ENCODE data around the gene DDX31.

DDX31 gene

DNA sequence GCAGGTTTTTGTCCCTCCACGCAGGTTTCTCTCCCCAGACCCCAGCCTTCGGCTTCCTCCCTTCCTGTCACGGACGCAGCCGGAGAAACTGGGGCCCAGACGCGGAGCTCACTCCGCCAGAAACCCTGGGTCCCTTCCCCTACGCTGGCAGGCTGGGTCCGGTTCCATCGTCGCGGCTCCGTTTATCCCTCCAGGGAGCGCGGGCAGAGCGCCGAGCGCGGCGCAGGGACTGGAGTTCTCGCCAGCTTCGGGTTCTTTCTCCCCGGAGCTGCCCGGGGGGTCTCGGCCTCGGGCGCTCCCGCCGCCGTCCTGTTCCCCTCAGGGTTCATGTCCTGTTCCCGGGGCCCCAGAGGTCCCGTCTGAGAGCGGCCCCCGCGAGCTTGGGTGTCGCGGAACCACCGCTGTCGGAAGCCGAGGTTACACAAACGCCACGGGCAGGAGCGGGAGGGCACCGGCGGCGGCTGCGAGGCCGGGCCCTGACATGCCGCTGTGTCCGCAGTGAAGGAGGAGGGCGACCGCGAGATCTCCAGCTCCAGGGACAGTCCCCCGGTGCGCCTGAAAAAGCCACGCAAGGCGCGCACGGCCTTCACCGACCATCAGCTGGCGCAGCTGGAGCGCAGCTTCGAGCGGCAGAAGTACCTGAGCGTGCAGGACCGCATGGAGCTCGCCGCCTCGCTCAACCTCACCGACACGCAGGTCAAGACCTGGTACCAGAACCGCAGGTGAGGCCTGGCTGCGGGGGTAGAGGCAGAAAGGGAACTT lies 82.8 kb downstream of the DDX31 start:
- H3K36me3 ChIP-seq (ENCODE audit: control insufficient read depth, insufficient read depth, low read length, severe bottlenecking) = no peaks in the 10 kb centered on the region
- no peaks in the 10 kb centered on the region for H3K9me3 ChIP-seq (ENCODE audit: control insufficient read depth, low read length)
- DNase-seq (ENCODE audit: low read depth) = no peak
- no peak overlapping the region for H3K9ac ChIP-seq (ENCODE audit: low read length)
- H3K27me3 ChIP-seq (replicated peaks; ENCODE audit: control insufficient read depth, insufficient read depth, low read length) = peaks cover 68% of the 10 kb centered on the region
- H3K4me3 ChIP-seq (ENCODE audit: low read length) = no peak overlapping the region
- no peaks in the 10 kb centered on the region for H3K4me1 ChIP-seq (ENCODE audit: control insufficient read depth, insufficient read depth, low read length)

DNA sequence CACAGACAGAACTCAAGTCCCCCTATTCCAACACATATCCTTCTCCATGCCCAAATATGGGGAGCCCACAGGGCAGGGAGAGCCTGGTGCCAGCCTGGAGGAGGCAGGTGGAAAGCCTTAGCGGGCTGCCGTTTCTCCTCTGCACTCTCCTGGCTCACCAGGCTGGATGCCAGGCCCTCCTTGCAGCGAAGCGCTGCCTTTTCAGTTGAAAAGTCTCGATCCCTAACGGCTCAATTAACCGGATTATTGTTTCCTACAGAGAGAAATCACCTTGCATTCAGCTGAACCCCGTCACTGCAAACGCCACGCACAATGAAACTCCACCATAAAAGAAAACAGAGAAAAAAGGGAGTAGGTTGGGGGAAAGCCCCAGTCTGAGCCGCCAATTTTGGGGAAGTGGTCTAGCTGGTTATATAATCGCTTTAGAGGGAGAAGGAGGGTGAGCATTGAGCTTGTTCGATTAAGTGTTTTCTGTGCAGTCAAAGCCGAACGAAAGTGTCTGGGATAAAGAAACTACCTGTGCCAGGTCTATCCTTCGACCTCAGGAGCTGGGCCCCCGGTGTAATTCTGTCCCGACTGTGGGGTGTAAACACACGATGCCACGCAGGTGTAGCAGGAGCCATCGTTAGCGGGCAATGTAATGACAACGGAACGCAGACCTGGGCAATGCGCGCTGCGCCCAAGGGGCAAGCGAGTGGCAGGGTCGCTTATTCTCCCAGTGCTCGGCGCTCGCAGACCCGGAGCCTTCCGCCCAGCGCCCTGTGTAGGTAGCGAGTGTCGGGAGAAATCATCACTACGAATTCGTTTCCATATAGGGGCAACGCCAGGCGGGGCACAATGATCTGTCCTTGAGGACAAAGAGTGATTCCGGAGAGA lies 83.6 kb downstream of the DDX31 start:
- H3K36me3 ChIP-seq (ENCODE audit: control insufficient read depth, insufficient read depth, low read length, severe bottlenecking) = no peaks in the 10 kb centered on the region
- no peak overlapping the region for H3K9ac ChIP-seq (ENCODE audit: low read length)
- H3K9me3 ChIP-seq (ENCODE audit: control insufficient read depth, low read length) = no peaks in the 10 kb centered on the region
- H3K4me1 ChIP-seq (ENCODE audit: control insufficient read depth, insufficient read depth, low read length) = peaks cover 3% of the 10 kb centered on the region
- no peak for DNase-seq (ENCODE audit: low read depth)
- H3K4me3 ChIP-seq (ENCODE audit: low read length) = no peak overlapping the region
- H3K27me3 ChIP-seq (replicated peaks; ENCODE audit: control insufficient read depth, insufficient read depth, low read length) = peaks cover 75% of the 10 kb centered on the region

DNA sequence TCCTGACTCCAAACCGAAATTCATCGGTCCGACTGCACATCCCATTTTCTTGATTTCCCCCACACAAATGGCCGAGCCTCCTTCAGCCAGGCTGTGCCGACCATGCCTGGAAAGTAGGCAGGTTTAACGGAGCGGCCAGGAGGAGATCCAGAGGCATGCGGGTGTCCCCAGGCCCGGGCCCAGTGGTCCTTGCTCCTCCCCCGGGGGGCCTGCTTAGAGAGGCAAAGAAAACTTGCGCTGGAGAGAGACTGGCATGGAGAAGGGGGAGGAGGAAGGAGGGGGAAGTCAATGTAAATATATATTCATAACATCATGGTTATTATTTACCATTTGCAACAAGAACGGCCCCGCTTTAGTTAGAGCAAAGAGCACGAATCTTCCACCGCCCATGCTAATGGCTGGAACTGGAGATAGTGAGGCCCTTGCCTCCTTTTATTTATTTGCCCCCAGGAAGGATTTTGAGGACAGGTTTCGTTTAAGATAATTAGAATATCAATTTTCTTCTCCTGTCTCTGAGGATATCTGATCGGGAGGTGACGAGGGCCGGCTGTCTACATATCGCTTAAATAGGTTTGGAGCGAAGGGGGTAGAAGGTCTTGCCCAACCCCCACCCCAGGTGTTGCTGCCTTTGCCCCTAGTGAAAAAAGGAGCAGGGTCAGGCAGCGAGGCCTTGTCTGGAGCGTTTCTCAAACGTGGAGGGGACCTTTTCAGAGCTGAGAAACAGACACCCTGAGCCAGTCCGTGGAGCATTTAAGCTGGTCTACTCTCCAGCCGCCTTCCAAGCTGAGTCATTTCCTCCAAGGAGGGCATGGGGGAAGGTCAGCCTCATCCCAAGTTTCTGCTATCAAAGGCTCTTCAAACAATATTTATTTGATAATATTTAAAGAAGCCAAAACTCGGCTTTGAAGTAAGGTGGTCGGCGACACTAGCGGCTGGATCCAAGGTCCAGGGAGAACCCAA lies 84.9 kb downstream of the DDX31 start:
- no peak overlapping the region for H3K4me3 ChIP-seq (ENCODE audit: low read length)
- DNase-seq (ENCODE audit: low read depth) = no peak
- no peaks in the 10 kb centered on the region for H3K9me3 ChIP-seq (ENCODE audit: control insufficient read depth, low read length)
- peaks cover 81% of the 10 kb centered on the region for H3K27me3 ChIP-seq (replicated peaks; ENCODE audit: control insufficient read depth, insufficient read depth, low read length)
- peaks cover 3% of the 10 kb centered on the region for H3K4me1 ChIP-seq (ENCODE audit: control insufficient read depth, insufficient read depth, low read length)
- no peak overlapping the region for H3K9ac ChIP-seq (ENCODE audit: low read length)
- H3K36me3 ChIP-seq (ENCODE audit: control insufficient read depth, insufficient read depth, low read length, severe bottlenecking) = no peaks in the 10 kb centered on the region

DNA sequence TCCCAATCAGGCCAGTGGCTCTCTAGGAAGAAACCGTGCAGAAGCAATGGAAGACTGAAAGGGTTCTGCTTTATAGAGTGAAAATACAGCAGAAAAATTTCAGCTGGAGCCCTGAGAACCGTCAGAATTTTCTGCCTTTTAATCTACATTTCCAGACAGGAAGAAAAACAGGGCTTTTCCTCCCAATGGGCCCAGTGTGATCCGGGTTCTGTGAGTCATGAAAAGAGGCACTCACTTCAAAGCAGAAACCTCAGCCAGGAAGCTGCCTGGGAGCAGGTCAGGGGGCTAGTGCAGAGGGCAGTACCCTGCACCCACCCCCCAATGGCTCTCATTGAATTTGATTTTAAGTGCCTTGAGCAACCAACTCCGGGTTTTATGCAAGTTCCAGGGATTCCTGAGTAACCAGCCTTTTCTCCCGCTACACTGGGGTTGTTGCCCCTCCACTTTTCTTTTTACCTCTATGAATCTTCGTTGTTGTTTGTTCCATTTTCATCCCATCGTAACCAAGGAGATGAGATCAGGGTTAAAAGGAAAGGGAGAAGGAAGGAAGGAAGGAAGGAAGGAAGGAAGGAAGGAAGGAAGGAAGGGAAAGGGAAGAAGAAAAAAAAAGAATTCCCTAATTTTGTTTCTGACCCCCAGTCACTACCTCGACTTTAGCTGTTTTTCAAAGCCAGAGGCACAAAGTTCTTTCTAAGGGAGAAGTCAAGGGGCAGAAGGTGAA lies 86.0 kb downstream of the DDX31 start:
- H3K27me3 ChIP-seq (replicated peaks; ENCODE audit: control insufficient read depth, insufficient read depth, low read length) = peaks cover 88% of the 10 kb centered on the region
- H3K9me3 ChIP-seq (ENCODE audit: control insufficient read depth, low read length) = no peaks in the 10 kb centered on the region
- H3K9ac ChIP-seq (ENCODE audit: low read length) = no peak overlapping the region
- DNase-seq (ENCODE audit: low read depth) = no peak
- H3K4me3 ChIP-seq (ENCODE audit: low read length) = no peak overlapping the region
- H3K36me3 ChIP-seq (ENCODE audit: control insufficient read depth, insufficient read depth, low read length, severe bottlenecking) = no peaks in the 10 kb centered on the region
- H3K4me1 ChIP-seq (ENCODE audit: control insufficient read depth, insufficient read depth, low read length) = peaks cover 3% of the 10 kb centered on the region

DNA sequence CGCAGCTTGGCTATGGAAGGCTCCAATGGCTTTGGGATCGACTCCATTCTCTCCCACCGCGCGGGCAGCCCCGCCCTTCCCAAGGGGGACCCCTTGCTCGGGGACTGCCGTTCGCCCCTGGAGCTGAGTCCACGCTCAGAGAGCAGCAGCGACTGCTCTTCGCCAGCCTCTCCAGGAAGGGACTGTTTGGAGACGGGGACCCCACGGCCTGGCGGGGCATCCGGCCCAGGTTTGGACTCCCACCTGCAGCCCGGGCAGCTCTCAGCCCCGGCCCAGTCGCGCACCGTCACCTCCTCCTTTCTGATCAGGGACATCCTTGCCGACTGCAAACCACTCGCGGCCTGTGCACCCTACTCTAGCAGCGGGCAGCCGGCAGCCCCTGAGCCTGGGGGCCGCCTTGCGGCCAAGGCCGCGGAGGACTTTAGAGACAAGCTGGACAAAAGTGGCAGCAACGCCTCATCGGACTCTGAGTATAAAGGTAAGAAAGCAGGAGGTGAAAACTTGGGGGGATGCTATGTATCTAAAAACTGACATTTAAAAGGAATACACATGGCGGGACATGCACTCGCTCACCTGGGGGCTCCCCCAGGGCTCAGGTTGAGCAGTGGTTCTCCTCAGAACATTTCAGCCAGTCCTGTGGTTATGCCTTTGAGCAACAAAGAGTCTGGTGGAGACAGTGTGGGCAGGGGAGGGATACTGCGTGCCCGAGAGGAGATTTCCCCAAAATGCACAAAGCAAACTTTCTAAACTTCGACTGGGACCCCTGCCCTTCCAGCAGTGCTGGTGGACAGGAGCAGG lies 86.8 kb downstream of the DDX31 start:
- Histone ChIP-seq H3K27me3 (replicated peaks; ENCODE audit: control insufficient read depth, insufficient read depth, low read length) (peaks cover 88% of the 10 kb centered on the region), H3K4me3 (ENCODE audit: low read length) (no peak overlapping the region), H3K36me3 (ENCODE audit: control insufficient read depth, insufficient read depth, low read length, severe bottlenecking) (no peaks in the 10 kb centered on the region), H3K9me3 (ENCODE audit: control insufficient read depth, low read length) (peaks cover 3% of the 10 kb centered on the region), H3K4me1 (ENCODE audit: control insufficient read depth, insufficient read depth, low read length) (peaks cover 3% of the 10 kb centered on the region), H3K9ac (ENCODE audit: low read length) (no peak overlapping the region)
- DNase-seq (ENCODE audit: low read depth) = no peak

DNA sequence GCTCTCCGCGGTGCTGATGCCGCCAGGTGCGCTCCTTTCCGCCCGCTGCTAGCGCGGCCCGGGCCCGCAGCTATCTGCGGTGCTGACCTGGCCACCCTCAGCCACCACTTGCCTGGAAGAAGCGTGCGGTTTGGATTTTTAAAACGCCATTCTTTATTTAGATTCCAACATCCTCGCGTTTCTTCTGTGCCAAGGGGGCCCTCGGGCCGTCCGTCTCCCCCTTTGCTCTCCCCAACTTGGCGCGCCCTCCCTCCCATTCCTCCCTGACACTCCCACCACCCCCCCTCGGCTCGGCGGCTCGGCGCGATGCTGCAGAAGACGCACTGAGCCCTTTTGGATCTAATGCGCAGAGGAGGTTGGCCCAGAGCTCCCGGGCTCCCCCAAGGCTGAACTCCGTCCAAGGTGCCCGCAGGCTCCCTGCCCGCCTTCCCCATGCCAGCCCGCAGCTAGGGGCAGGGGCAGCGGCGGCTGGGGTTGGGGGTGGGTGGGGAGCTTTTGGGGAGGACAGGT lies 87.5 kb downstream of the DDX31 start, which contains the start of gene BARHL1:
Gene BARHL1, plus strand, starts transcription at position 331 of the 510 bp plus-strand sequence. CDS start 192 bp downstream, outside the sequence.
- H3K4me3 ChIP-seq (ENCODE audit: low read length) = peak within 1 kb of the TSS; percentile 68
- peaks cover 3% of the 10 kb centered on the region for H3K9me3 ChIP-seq (ENCODE audit: control insufficient read depth, low read length)
- no peak for DNase-seq (ENCODE audit: low read depth)
- no peak within 1 kb of the TSS for H3K9ac ChIP-seq (ENCODE audit: low read length)
- H3K27me3 ChIP-seq (replicated peaks; ENCODE audit: control insufficient read depth, insufficient read depth, low read length) = peaks cover 88% of the 10 kb centered on the region
- H3K36me3 ChIP-seq (ENCODE audit: control insufficient read depth, insufficient read depth, low read length, severe bottlenecking) = no peaks in the 10 kb centered on the region
- H3K4me1 ChIP-seq (ENCODE audit: control insufficient read depth, insufficient read depth, low read length) = peaks cover 3% of the 10 kb centered on the region

DNA sequence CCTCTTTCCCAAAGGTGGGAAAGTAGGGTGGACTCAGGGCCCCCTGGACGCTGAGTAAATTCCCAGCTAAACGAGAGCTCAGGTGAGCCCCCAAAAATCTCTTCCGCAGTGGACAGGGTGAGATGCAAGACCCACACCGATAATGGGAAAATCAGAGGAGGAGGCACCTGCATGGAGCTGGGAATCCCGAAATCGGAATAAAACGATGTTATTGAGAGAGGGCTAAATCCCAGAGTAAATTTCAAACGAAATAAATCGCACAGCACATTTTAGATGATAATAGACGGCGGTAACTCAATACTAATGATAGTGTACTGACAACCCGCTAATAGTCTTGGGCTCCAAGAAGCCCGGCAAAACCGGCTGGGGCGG lies 90.4 kb downstream of the DDX31 start:
- H3K9me3 ChIP-seq (ENCODE audit: control insufficient read depth, low read length) = peaks cover 3% of the 10 kb centered on the region
- H3K27me3 ChIP-seq (replicated peaks; ENCODE audit: control insufficient read depth, insufficient read depth, low read length) = peaks cover 82% of the 10 kb centered on the region
- no peaks in the 10 kb centered on the region for H3K36me3 ChIP-seq (ENCODE audit: control insufficient read depth, insufficient read depth, low read length, severe bottlenecking)
- no peak overlapping the region for H3K4me3 ChIP-seq (ENCODE audit: low read length)
- DNase-seq (ENCODE audit: low read depth) = no peak
- peaks cover 3% of the 10 kb centered on the region for H3K4me1 ChIP-seq (ENCODE audit: control insufficient read depth, insufficient read depth, low read length)
- H3K9ac ChIP-seq (ENCODE audit: low read length) = no peak overlapping the region

DNA sequence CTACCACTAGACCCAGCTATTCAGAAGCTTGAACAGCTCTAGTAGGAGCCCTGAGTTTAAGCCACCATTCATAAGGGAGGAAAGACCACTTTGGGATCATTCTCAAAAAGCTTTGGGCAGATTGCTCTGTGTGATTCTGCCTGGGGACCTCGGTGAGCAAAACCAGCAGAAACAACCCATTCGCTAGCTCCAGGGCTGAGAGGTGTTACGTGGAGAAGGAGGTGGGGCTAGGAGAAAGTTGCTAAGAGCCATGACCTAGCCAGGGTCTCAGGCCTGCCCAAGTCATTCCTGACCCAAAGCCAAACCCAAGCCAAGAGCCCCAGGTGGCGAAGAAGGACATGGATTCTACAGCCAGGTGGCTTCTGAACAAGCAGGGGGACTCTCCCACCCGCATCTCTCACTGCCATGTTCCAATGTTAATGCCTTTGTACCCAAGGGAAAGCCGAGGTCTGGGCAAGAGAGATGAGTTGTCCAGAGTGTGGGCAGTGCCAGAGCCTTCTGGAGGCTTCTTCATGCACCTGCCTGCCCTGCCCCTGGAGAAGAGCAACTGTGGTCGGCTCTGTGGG lies 91.3 kb downstream of the DDX31 start:
- Histone ChIP-seq H3K36me3 (ENCODE audit: control insufficient read depth, insufficient read depth, low read length, severe bottlenecking) (no peaks in the 10 kb centered on the region), H3K27me3 (replicated peaks; ENCODE audit: control insufficient read depth, insufficient read depth, low read length) (peaks cover 74% of the 10 kb centered on the region), H3K9ac (ENCODE audit: low read length) (no peak overlapping the region), H3K4me3 (ENCODE audit: low read length) (no peak overlapping the region), H3K9me3 (ENCODE audit: control insufficient read depth, low read length) (peaks cover 3% of the 10 kb centered on the region), H3K4me1 (ENCODE audit: control insufficient read depth, insufficient read depth, low read length) (peaks cover 3% of the 10 kb centered on the region)
- DNase-seq (ENCODE audit: low read depth) = no peak

DNA sequence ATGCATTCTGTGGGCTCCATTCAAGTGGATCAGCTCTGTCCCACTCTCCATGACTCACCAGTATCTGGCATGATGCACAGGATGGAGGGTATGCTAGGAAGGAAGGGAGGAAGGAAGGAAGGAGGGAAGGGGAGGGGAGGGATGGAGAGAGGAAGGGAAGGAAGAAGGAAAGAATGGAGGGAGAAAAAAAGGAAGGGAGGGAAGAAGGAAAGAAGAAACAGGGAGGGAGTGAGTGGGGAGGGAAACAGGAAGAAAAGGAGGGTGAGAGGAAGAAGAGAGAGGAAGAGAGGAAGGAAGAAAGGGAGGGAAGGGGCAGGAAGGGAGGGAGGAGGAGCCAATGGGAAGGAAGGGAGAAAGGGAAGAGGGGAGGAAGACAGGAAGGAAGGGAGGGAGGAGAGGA lies 92.7 kb downstream of the DDX31 start:
- Histone ChIP-seq H3K4me3 (ENCODE audit: low read length) (no peak overlapping the region), H3K9me3 (ENCODE audit: control insufficient read depth, low read length) (peaks cover 3% of the 10 kb centered on the region), H3K27me3 (replicated peaks; ENCODE audit: control insufficient read depth, insufficient read depth, low read length) (peaks cover 67% of the 10 kb centered on the region), H3K4me1 (ENCODE audit: control insufficient read depth, insufficient read depth, low read length) (peaks cover 3% of the 10 kb centered on the region), H3K9ac (ENCODE audit: low read length) (no peak overlapping the region), H3K36me3 (ENCODE audit: control insufficient read depth, insufficient read depth, low read length, severe bottlenecking) (no peaks in the 10 kb centered on the region)
- DNase-seq (ENCODE audit: low read depth) = no peak
